Sigmoid colon (tissue), 4 donors: ENCODE data around the gene GAB4.

Experiments
- POLR2A ChIP-seq, 2 donors: fragments of 450-650 bp; IDR thresholded peaks; one replicate each; pipeline ENCODE4 v1.6.1; 2016; ENCODE audit warnings: antibody characterized with exemption in 2 of 2, mild to moderate bottlenecking in 2 of 2, moderate library complexity in 2 of 2
- POLR2AphosphoS5 ChIP-seq, 4 donors: sonication (generic); formaldehyde crosslinking; IDR thresholded peaks; one replicate each; pipeline ENCODE4 v1.6.1; 2017; ENCODE audit warnings: antibody characterized with exemption in 4 of 4
- TF ChIP-seq, protein P1 (sequence below), 4 experiments: fragments of 450-650 bp in 3 of 4; fragments of 200-600 bp in 1 of 4; IDR thresholded peaks; one replicate each; pipeline ENCODE4 v1.5.1; 2016 to 2019; ENCODE audit warnings: antibody characterized with exemption in 4 of 4, mild to moderate bottlenecking in 3 of 4, moderate library complexity in 2 of 4

DNA sequence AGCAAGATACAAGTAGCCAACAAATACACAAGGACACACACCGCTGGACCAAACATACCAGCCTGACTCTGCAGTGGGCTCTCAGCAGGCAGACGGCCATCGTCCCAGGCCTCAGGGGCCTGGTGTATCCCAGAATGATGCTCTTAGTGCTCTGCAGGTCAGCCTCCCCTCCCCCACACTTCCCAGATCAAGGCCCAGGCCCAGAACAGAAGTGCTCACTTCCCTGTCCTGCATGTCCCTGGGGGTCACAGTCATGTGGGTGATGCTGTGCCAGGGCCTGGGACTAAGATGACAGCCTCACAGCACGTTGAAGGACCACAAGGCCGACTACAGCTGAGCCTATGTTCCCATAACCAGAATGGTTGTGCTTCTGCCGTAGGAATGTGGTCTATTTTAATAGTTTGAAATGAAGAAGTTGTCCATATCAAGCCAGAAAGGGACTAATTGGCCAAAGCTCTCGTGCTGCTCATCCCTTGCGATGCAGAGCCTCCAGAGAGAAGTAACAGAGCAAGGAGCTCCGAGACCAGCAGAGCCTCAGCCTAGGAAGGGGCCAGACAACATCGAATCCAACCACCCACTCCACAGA is 48.6 kb downstream of the GAB4 start:
- TF ChIP-seq, protein P1, sequence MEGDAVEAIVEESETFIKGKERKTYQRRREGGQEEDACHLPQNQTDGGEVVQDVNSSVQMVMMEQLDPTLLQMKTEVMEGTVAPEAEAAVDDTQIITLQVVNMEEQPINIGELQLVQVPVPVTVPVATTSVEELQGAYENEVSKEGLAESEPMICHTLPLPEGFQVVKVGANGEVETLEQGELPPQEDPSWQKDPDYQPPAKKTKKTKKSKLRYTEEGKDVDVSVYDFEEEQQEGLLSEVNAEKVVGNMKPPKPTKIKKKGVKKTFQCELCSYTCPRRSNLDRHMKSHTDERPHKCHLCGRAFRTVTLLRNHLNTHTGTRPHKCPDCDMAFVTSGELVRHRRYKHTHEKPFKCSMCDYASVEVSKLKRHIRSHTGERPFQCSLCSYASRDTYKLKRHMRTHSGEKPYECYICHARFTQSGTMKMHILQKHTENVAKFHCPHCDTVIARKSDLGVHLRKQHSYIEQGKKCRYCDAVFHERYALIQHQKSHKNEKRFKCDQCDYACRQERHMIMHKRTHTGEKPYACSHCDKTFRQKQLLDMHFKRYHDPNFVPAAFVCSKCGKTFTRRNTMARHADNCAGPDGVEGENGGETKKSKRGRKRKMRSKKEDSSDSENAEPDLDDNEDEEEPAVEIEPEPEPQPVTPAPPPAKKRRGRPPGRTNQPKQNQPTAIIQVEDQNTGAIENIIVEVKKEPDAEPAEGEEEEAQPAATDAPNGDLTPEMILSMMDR (IDR thresholded peaks at IDR 0.05) = no peak
- no peak for TF ChIP-seq POLR2AphosphoS5 (IDR thresholded peaks at IDR 0.05)
- TF ChIP-seq POLR2A (IDR thresholded peaks at IDR 0.05) = no peak
